GF-D8 (cell line): ENCODE results near the gene PLP2.

Experiments
- DNase-seq: peaks from one replicate; lab custom pipeline; 2025; lab: John Stamatoyannopoulos, UW

The PLP2 gene

GRCh38 chrX:49186125-49187027 is 14.7 kb downstream of the PLP2 start, which contains the start of gene PRICKLE3:
Gene PRICKLE3, minus strand, starts transcription at chrX:49186373. Its CDS starts 76 bp downstream, at chrX:49186297.
- peak; percentile 31 for DNase-seq

- no peak for DNase-seq
Observed at GRCh38 chrX:49187028-49187394, 15.3 kb downstream of the PLP2 start.

GRCh38 chrX:49187526-49187925 is 15.8 kb downstream of the PLP2 start:
- no peak for DNase-seq

GRCh38 chrX:49188468-49189076 is 16.9 kb downstream of the PLP2 start:
- DNase-seq = no peak

- DNase-seq = no peak
Observed at GRCh38 chrX:49189606-49190005, 17.9 kb downstream of the PLP2 start.

- DNase-seq = peak; percentile 100
Observed at GRCh38 chrX:49190821-49191573, 19.3 kb downstream of the PLP2 start.

GRCh38 chrX:49191574-49192011 is 19.9 kb downstream of the PLP2 start:
- DNase-seq = no peak

GRCh38 chrX:49192722-49193328 is 21.1 kb downstream of the PLP2 start:
- no peak for DNase-seq

GRCh38 chrX:49193542-49193964 is 21.9 kb downstream of the PLP2 start:
- no peak for DNase-seq

- no peak for DNase-seq
Observed at GRCh38 chrX:49197543-49198087, 25.9 kb downstream of the PLP2 start.

- no peak for DNase-seq
Observed at GRCh38 chrX:49198540-49199314, 27.0 kb downstream of the PLP2 start.

- no peak for DNase-seq
Observed at GRCh38 chrX:49199315-49199595, 27.6 kb downstream of the PLP2 start.

GRCh38 chrX:49199906-49200771 is 28.4 kb downstream of the PLP2 start, which contains the start of gene SYP:
Gene SYP, minus strand, starts transcription at chrX:49200193. Its CDS starts 7 bp downstream, at chrX:49200186.
- peak; percentile 20 for DNase-seq

- no peak for DNase-seq
Observed at GRCh38 chrX:49202022-49202421, 30.3 kb downstream of the PLP2 start.

GRCh38 chrX:49203536-49203935 is 31.8 kb downstream of the PLP2 start:
- DNase-seq = no peak

- DNase-seq = no peak
Observed at GRCh38 chrX:49204017-49204416, 32.3 kb downstream of the PLP2 start.

- DNase-seq = no peak
Observed at GRCh38 chrX:49204709-49205108, 33.0 kb downstream of the PLP2 start.

GRCh38 chrX:49205443-49205842 is 33.7 kb downstream of the PLP2 start:
- DNase-seq = no peak

- DNase-seq = no peak
Observed at GRCh38 chrX:49206543-49206942, 34.8 kb downstream of the PLP2 start.

- no peak for DNase-seq
Observed at GRCh38 chrX:49208399-49208798, 36.7 kb downstream of the PLP2 start.
